ENCODE results near the gene PER2. TPM values are rescaled to one million over a fixed set of nuclear protein-coding genes. Genes with fewer than 3 reads are reported as not detected.

PER2 gene
- total RNA-seq, 4 donors from 2014 or later, result 4.1 to 7.5 (median 6.7) TPM

- Histone ChIP-seq H3K9me3 (no peaks in the 10 kb centered on the region), H3K4me3 (no peak overlapping the region), H3K4me1 (peaks cover 66 to 80% of the 10 kb centered on the region in 2 donors), H3K27me3 (no peaks in the 10 kb centered on the region), H3K36me3 (no peaks in the 10 kb centered on the region), H3K27ac (peak overlapping the region in 1 of 4 donors; percentile 3)
- DNase-seq (no peak), ATAC-seq (no peak)
- in situ Hi-C loops (cut with MboI; ENCODE audit: low sequenced_read_pairs in 4 of 4), result no loop called here
- no peak for TF ChIP-seq CTCF (IDR thresholded peaks at IDR 0.05 in 4 of 5, conservative IDR thresholded peaks at IDR 0.05 in 1 of 5)
- TF ChIP-seq POLR2A (IDR thresholded peaks at IDR 0.05), result no peak
- intact Hi-C loops (cut with DNase I; ENCODE audit: low total_unique reads), result no loop called here
Observed at GRCh38 chr2:238282861-238283738, 5.3 kb downstream of the PER2 start.

GRCh38 chr2:238281826-238282480 lies 6.5 kb downstream of the PER2 start:
- peaks cover 55 to 71% of the 10 kb centered on the region in 2 donors for H3K4me1 ChIP-seq
- in situ Hi-C loops (cut with MboI; ENCODE audit: low sequenced_read_pairs in 4 of 4) (no loop called here), intact Hi-C loops (cut with DNase I; ENCODE audit: low total_unique reads) (no loop called here)
- ATAC-seq (no peak), DNase-seq (no peak)
- H3K36me3 ChIP-seq, result peaks cover 0 to 7% of the 10 kb centered on the region in 2 donors
- no peak overlapping the region for H3K4me3 ChIP-seq
- no peaks in the 10 kb centered on the region for H3K27me3 ChIP-seq
- H3K27ac ChIP-seq, result no peak overlapping the region
- H3K9me3 ChIP-seq, result no peaks in the 10 kb centered on the region
- TF ChIP-seq CTCF (IDR thresholded peaks at IDR 0.05 in 4 of 5, conservative IDR thresholded peaks at IDR 0.05 in 1 of 5) (no peak), POLR2A (IDR thresholded peaks at IDR 0.05) (no peak)

DNA sequence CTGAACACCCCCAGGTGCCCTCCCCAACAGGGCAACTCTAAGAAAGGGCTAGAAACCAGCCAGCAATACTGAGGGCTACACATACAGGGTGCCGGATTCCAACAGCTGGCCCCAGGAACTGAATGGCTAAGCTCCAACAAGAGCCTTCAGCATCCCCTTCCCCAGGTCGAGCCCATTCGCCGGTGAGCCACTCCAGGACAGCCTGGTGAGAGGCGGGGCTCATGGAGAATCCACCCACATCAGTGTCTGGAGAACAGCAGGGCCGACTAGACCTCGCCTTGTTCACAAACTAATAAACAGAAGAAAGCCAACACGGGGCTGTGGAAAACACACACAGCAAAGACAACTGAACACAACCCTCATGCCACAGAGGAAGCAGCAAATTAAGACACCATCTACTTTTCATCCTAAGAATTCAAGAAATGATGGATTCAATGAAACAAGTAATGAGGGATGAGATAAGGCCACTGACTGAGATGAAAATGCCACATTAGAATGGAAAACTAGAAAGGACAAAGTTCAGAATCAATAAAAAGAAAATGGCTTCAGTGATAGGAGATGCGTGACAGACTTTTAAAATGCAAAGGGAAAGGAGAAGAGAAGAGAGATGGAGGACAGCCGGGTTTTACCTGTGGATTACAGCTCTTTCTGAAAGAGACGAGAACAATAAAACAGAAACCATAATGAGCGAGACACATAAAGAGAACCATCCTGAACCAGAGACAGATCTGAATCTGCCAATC lies 8.2 kb downstream of the PER2 start:
- ATAC-seq (no peak), DNase-seq (no peak)
- Histone ChIP-seq H3K4me3 (no peak overlapping the region), H3K27me3 (no peaks in the 10 kb centered on the region), H3K9me3 (no peaks in the 10 kb centered on the region), H3K27ac (no peak overlapping the region), H3K36me3 (peaks cover 0 to 24% of the 10 kb centered on the region in 2 donors), H3K4me1 (peaks cover 38 to 54% of the 10 kb centered on the region in 2 donors)
- TF ChIP-seq CTCF (IDR thresholded peaks at IDR 0.05 in 4 of 5, conservative IDR thresholded peaks at IDR 0.05 in 1 of 5) (no peak), POLR2A (IDR thresholded peaks at IDR 0.05) (no peak)
- intact Hi-C loops (cut with DNase I; ENCODE audit: low total_unique reads) (no loop called here), in situ Hi-C loops (cut with MboI; ENCODE audit: low sequenced_read_pairs in 4 of 4) (no loop called here)

GRCh38 chr2:238279324-238279682 lies 9.1 kb downstream of the PER2 start:
- Histone ChIP-seq H3K4me1 (peaks cover 30 to 44% of the 10 kb centered on the region in 2 donors), H3K27me3 (no peaks in the 10 kb centered on the region), H3K4me3 (no peak overlapping the region), H3K27ac (peak overlapping the region in 1 of 4 donors; percentile 54), H3K36me3 (peaks cover 0 to 33% of the 10 kb centered on the region in 2 donors), H3K9me3 (no peaks in the 10 kb centered on the region)
- intact Hi-C loops (cut with DNase I; ENCODE audit: low total_unique reads) (no loop called here), in situ Hi-C loops (cut with MboI; ENCODE audit: low sequenced_read_pairs in 4 of 4) (no loop called here)
- DNase-seq (no peak), ATAC-seq (no peak)
- TF ChIP-seq POLR2A (IDR thresholded peaks at IDR 0.05), result no peak
- no peak for TF ChIP-seq CTCF (IDR thresholded peaks at IDR 0.05 in 4 of 5, conservative IDR thresholded peaks at IDR 0.05 in 1 of 5)

Data from gastrocnemius medialis (tissue), 4 donors.